ENCODE results near the gene RAMACL.

RAMACL gene

DNA sequence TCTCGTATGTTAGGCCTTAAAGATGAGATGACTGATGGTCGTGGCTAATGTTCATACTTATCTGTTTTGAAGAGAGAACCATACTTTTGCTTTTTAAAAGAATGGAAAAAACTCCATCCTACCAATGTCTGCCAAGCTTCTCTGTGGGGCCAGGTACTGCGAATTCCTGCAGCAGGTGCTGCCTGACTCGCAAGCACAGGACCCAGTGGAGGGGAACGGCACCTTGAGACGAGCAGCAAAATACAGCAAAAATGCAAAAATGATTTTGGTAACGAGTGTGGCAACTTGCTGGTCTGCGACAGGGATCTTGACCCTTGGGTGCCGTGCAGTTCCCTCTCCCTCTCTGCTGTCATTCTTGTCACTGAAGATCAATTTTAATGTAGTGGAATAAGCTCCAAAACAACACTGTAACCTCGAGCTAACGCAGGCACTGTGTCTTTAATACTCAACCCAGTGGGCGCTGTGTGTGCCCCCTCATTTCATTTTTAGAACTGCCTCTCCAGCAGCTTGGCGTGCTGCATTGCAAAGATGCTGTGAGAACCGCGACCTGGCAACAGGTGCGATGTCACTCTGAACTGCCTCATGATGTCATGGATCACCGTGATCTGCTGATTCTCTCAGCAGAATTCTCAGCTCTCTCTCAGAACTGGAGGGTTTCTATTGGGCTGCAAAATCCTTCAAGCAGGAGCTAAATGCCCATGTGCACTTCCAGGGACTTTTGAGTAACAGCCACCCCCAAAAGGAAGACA, 51.6 kb downstream of the RAMACL start:
- no peak for TF ChIP-seq RAD21 (IDR thresholded peaks at IDR 0.05; ENCODE audit: low read depth)
- TF ChIP-seq TEAD4 (IDR thresholded peaks at IDR 0.05) = no peak

DNA sequence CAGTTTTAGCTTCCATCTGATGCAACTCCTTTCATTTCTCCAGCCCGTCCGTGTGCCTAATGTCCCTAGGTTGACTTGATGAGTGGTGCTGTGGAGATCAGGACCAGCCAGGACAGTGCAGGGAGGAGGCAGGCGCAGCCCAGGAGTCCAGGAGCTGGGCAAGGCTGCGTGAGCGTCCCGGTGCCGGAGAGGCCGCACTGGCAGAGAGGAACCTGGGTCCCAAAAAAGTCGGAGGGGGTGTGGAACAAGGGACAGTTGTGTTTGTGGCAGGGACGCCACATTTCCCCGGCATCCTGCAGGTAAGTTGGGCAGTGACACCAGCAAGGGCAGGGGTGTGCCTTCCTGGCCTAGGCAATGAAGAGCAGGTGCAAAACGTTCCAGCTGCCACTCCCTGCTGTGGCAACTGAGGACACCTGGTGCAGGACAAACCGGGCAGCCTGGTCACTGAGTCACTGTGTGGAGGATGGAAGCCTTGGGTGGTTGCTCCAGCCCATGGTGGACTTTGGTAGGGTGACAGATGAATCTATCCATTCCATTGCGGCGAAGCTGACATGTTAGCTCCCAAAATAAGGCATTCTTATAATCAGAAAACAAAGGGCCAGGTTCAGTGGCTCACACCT, 53.2 kb downstream of the RAMACL start:
- TF ChIP-seq, protein P1, sequence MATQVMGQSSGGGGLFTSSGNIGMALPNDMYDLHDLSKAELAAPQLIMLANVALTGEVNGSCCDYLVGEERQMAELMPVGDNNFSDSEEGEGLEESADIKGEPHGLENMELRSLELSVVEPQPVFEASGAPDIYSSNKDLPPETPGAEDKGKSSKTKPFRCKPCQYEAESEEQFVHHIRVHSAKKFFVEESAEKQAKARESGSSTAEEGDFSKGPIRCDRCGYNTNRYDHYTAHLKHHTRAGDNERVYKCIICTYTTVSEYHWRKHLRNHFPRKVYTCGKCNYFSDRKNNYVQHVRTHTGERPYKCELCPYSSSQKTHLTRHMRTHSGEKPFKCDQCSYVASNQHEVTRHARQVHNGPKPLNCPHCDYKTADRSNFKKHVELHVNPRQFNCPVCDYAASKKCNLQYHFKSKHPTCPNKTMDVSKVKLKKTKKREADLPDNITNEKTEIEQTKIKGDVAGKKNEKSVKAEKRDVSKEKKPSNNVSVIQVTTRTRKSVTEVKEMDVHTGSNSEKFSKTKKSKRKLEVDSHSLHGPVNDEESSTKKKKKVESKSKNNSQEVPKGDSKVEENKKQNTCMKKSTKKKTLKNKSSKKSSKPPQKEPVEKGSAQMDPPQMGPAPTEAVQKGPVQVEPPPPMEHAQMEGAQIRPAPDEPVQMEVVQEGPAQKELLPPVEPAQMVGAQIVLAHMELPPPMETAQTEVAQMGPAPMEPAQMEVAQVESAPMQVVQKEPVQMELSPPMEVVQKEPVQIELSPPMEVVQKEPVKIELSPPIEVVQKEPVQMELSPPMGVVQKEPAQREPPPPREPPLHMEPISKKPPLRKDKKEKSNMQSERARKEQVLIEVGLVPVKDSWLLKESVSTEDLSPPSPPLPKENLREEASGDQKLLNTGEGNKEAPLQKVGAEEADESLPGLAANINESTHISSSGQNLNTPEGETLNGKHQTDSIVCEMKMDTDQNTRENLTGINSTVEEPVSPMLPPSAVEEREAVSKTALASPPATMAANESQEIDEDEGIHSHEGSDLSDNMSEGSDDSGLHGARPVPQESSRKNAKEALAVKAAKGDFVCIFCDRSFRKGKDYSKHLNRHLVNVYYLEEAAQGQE (IDR thresholded peaks at IDR 0.05; ENCODE audit: low read depth) = no peak
- TF ChIP-seq EP300 (IDR thresholded peaks at IDR 0.05; ENCODE audit: borderline replicate concordance) = no peak
- no peak for TF ChIP-seq TCF12 (IDR thresholded peaks at IDR 0.05; ENCODE audit: low read depth)
- TF ChIP-seq, protein P2, sequence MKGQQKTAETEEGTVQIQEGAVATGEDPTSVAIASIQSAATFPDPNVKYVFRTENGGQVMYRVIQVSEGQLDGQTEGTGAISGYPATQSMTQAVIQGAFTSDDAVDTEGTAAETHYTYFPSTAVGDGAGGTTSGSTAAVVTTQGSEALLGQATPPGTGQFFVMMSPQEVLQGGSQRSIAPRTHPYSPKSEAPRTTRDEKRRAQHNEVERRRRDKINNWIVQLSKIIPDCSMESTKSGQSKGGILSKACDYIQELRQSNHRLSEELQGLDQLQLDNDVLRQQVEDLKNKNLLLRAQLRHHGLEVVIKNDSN (IDR thresholded peaks at IDR 0.05) = no peak
- TF ChIP-seq YY1 (IDR thresholded peaks at IDR 0.05; ENCODE audit: low read depth) = no peak
- TF ChIP-seq CREB1 (IDR thresholded peaks at IDR 0.05; ENCODE audit: low read depth) = no peak
- TF ChIP-seq TAF1 (IDR thresholded peaks at IDR 0.05; ENCODE audit: low read depth) = no peak
- no peak for TF ChIP-seq TEAD4 (IDR thresholded peaks at IDR 0.05)
